Measurements from ENCODE around the gene ZDHHC17. TPM values are rescaled to one million over a fixed set of nuclear protein-coding genes. Genes with fewer than 3 reads are reported as not detected.
A peak's percentile ranks its signal among the peaks of the same experiment; 100 is the strongest.

The ZDHHC17 gene
- total RNA-seq, 1 experiment from 2014 or later: 14.2 TPM

GRCh38 chr12:76820888-76821482 lies 57.1 kb downstream of the ZDHHC17 start:
- DNase-seq (ENCODE audit: low spot score): peak; percentile 47

- DNase-seq (ENCODE audit: low spot score): no peak
Observed at GRCh38 chr12:76830436-76830835, 66.5 kb downstream of the ZDHHC17 start.

GRCh38 chr12:76836633-76837032 lies 72.7 kb downstream of the ZDHHC17 start:
- no peak for DNase-seq (ENCODE audit: low spot score)

GRCh38 chr12:76847260-76847659 lies 83.3 kb downstream of the ZDHHC17 start:
- DNase-seq (ENCODE audit: low spot score): no peak

GRCh38 chr12:76848132-76848531 lies 84.2 kb downstream of the ZDHHC17 start:
- no peak for DNase-seq (ENCODE audit: low spot score)

GRCh38 chr12:76852106-76852505 lies 88.2 kb downstream of the ZDHHC17 start:
- DNase-seq (ENCODE audit: low spot score): no peak

GRCh38 chr12:76855271-76855670 lies 91.4 kb downstream of the ZDHHC17 start:
- DNase-seq (ENCODE audit: low spot score): no peak

- no peak for DNase-seq (ENCODE audit: low spot score)
Observed at GRCh38 chr12:76856018-76856644, 92.2 kb downstream of the ZDHHC17 start.

GRCh38 chr12:76859611-76860010 lies 95.7 kb downstream of the ZDHHC17 start:
- DNase-seq (ENCODE audit: low spot score): no peak

GRCh38 chr12:76860256-76860655 lies 96.3 kb downstream of the ZDHHC17 start:
- no peak for DNase-seq (ENCODE audit: low spot score)

- no peak for DNase-seq (ENCODE audit: low spot score)
Observed at GRCh38 chr12:76863005-76863670, 99.2 kb downstream of the ZDHHC17 start.

GRCh38 chr12:76863837-76864236 lies 99.9 kb downstream of the ZDHHC17 start:
- no peak for DNase-seq (ENCODE audit: low spot score)

- DNase-seq (ENCODE audit: low spot score): no peak
Observed at GRCh38 chr12:76864791-76865400, 101.0 kb downstream of the ZDHHC17 start.

- no peak for DNase-seq (ENCODE audit: low spot score)
Observed at GRCh38 chr12:76866151-76866567, 102.2 kb downstream of the ZDHHC17 start.

GRCh38 chr12:76866726-76867125 lies 102.8 kb downstream of the ZDHHC17 start:
- no peak for DNase-seq (ENCODE audit: low spot score)

- no peak for DNase-seq (ENCODE audit: low spot score)
Observed at GRCh38 chr12:76871082-76871481, 107.2 kb downstream of the ZDHHC17 start.

- DNase-seq (ENCODE audit: low spot score): no peak
Observed at GRCh38 chr12:76871742-76872141, 107.8 kb downstream of the ZDHHC17 start.

GRCh38 chr12:76872415-76872814 lies 108.5 kb downstream of the ZDHHC17 start:
- DNase-seq (ENCODE audit: low spot score): no peak

GRCh38 chr12:76874027-76874426 lies 110.1 kb downstream of the ZDHHC17 start:
- DNase-seq (ENCODE audit: low spot score): no peak

GRCh38 chr12:76874491-76875190 lies 110.7 kb downstream of the ZDHHC17 start:
- no peak for DNase-seq (ENCODE audit: low spot score)

- no peak for DNase-seq (ENCODE audit: low spot score)
Observed at GRCh38 chr12:76876696-76877229, 112.8 kb downstream of the ZDHHC17 start.

Data from HT-29 (cell line).